CD8-positive, alpha-beta memory T cell (primary cell): Measurements from ENCODE around the gene TRIM3. TPM values are rescaled to one million over a fixed set of nuclear protein-coding genes. Genes with fewer than 3 reads are reported as not detected.

ENCODE experiments used
- CTCF ChIA-PET: fragments of 350-600 bp; sonication (Branson Sonifier 250); formaldehyde crosslinking; loops from one replicate; lab custom pipeline; 2021; ENCODE audit warnings: antibody characterized with exemption; lab: Charles Lee
- POLR2A ChIA-PET: fragments of 350-600 bp; sonication (Branson Sonifier 250); formaldehyde crosslinking; loops from one replicate; lab custom pipeline; 2021; ENCODE audit warnings: antibody characterized with exemption; lab: Charles Lee
- DNase-seq, 5 donors: peaks; one replicate each; pipeline versions ENCODE4 v3.0.0 to v3.0.0-alpha.2; 2020 to 2022; ENCODE audit warnings: mixed read lengths in 1 of 5
- H3K27ac ChIP-seq: one replicate; pipeline ENCODE4 v1.7.0; 2013; ENCODE audit warnings: low read depth, mild to moderate bottlenecking, low read length, moderate library complexity
- H3K27me3 ChIP-seq: 2 replicates; pipeline ENCODE4 v1.7.0; 2013; ENCODE audit warnings: low read length, mild to moderate bottlenecking; ENCODE audit not compliant: insufficient read depth, poor library complexity, severe bottlenecking
- H3K36me3 ChIP-seq: 2 replicates; pipeline ENCODE4 v1.7.0; 2013; ENCODE audit warnings: mild to moderate bottlenecking, low read length, moderate library complexity; ENCODE audit not compliant: insufficient read depth
- H3K4me1 ChIP-seq: 2 replicates; pipeline ENCODE4 v1.7.0; 2013; ENCODE audit warnings: mild to moderate bottlenecking, low read length, moderate library complexity; ENCODE audit not compliant: insufficient read depth
- H3K4me3 ChIP-seq: 2 replicates; pipeline ENCODE4 v1.7.0; 2013; ENCODE audit warnings: mild to moderate bottlenecking, low read length
- H3K9me3 ChIP-seq: 2 replicates; pipeline ENCODE4 v1.7.0; 2013; ENCODE audit warnings: mild to moderate bottlenecking, low read length
- H3K27ac Mint-ChIP-seq, 8 donors: one replicate each; pipeline ENCODE4 v1.8.0; 2020 to 2021; ENCODE audit warnings: mixed read lengths in 8 of 8, mild to moderate bottlenecking in 6 of 8, inconsistent platforms in 3 of 8, moderate library complexity in 3 of 8
- H3K27me3 Mint-ChIP-seq, 2 donors: one replicate each; pipeline ENCODE4 v1.8.0; 2020 to 2021; ENCODE audit warnings: mixed read lengths in 2 of 2, mild to moderate bottlenecking in 1 of 2, moderate library complexity in 1 of 2
- H3K36me3 Mint-ChIP-seq, 3 donors: one replicate each; pipeline ENCODE4 v1.8.0; 2020 to 2021; ENCODE audit warnings: mixed read lengths in 3 of 3, inconsistent platforms in 1 of 3, mild to moderate bottlenecking in 1 of 3
- H3K4me1 Mint-ChIP-seq, 3 donors: one replicate each; pipeline ENCODE4 v1.8.0; 2020 to 2021; ENCODE audit warnings: mixed read lengths in 3 of 3, inconsistent platforms in 1 of 3, mild to moderate bottlenecking in 1 of 3
- H3K4me3 Mint-ChIP-seq, 7 donors: one replicate each; pipeline ENCODE4 v1.8.0; 2020 to 2021; ENCODE audit warnings: mixed read lengths in 7 of 7, mild to moderate bottlenecking in 6 of 7, moderate library complexity in 4 of 7, inconsistent platforms in 2 of 7
- H3K9me3 Mint-ChIP-seq, 5 donors: one replicate each; pipeline ENCODE4 v1.8.0; 2020 to 2022; ENCODE audit warnings: mixed read lengths in 5 of 5, mild to moderate bottlenecking in 3 of 5, moderate library complexity in 2 of 5, inconsistent platforms in 1 of 5
- polyA plus RNA-seq: library from polyadenylated mRNA; unstranded; fragments of 300-500 nt; fragmentation: Illumina TruSeq; gene quantifications from one replicate; pipeline ENCODE4 v1.2.3, GENCODE V29; 2021
- total RNA-seq, 2 experiments: library from RNA; stranded (reverse); gene quantifications; one replicate each; pipeline ENCODE4 v1.2.3, GENCODE V29; 2021

Gene TRIM3
- total and polyA plus RNA-seq, 3 experiments from 2014 or later, result 2.4 to 6.8 (median 6.4) TPM

DNA sequence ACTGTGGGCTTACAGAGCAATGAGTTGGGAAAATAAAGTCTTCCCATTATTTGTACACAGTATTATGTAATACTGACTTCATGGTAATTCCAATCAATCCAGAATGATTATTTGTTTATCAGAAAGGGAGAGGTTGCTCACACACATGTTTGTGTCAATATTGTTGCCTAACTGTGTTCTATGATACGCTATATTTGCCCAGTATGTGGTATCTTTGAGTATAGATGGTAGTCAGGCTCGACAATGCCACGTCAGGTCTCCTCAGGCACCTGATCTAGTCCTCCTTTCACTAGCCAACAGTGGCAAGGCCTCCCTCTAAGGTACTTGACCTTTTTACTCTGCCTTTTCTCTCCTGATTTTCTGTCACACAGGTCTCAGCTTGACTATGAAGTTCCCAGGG, 28.6 kb upstream of the TRIM3 start:
- H3K4me3 Mint-ChIP-seq, result no peak overlapping the region
- Histone ChIP-seq H3K36me3 (peaks cover 9% of the 10 kb centered on the region), H3K9me3 (no peaks in the 10 kb centered on the region), H3K27ac (no peak overlapping the region), H3K4me1 (no peaks in the 10 kb centered on the region), H3K4me3 (no peak overlapping the region), H3K27me3 (no peaks in the 10 kb centered on the region)
- H3K9me3 Mint-ChIP-seq, result no peaks in the 10 kb centered on the region
- CTCF ChIA-PET, result no interaction called here
- peak overlapping the region in 2 of 8 donors; percentile 10 to 16 for H3K27ac Mint-ChIP-seq
- POLR2A ChIA-PET, result no interaction called here
- no peaks in the 10 kb centered on the region for H3K27me3 Mint-ChIP-seq
- H3K36me3 Mint-ChIP-seq, result peaks cover 0 to 67% (median 17%) of the 10 kb centered on the region in 3 donors
- DNase-seq, result no peak
- peaks cover 5 to 12% (median 8%) of the 10 kb centered on the region in 3 donors for H3K4me1 Mint-ChIP-seq

DNA sequence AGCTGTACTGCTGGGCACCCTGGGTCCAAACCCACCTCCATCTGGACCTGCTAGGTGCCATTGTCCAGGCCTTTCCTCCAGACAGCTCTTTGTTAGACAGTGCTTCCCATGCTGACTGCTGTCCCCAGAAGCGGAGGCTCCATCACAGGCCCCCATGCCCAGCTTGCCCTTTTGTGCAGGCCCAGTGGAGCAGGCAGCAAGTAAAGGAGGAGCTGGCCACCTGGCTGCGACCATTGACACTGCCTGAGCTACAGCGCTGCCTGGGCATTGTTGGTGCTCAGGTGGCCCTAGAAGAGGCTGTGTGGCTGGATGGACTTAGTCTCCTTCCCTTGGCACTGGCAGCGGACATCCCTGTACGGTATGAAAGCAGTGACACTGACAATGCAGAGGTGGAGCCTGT, 24.8 kb upstream of the TRIM3 start:
- ChIA-PET POLR2A (interaction anchor here (0.5 kb wide), 1 partner anchor 13 kb away, joined by 3 read pairs; no protein-coding TSS in a partner anchor), CTCF (interaction anchor here (0.8 kb wide), 1 partner anchor 135 kb away, joined by 3 read pairs; no protein-coding TSS in a partner anchor)
- Mint-ChIP-seq H3K27ac (peak overlapping the region in 1 of 8 donors; percentile 26), H3K4me3 (no peak overlapping the region), H3K4me1 (peaks cover 6 to 15% (median 12%) of the 10 kb centered on the region in 3 donors), H3K36me3 (peaks cover 0 to 74% (median 15%) of the 10 kb centered on the region in 3 donors), H3K27me3 (no peaks in the 10 kb centered on the region), H3K9me3 (no peaks in the 10 kb centered on the region)
- Histone ChIP-seq H3K4me1 (no peaks in the 10 kb centered on the region), H3K27me3 (no peaks in the 10 kb centered on the region), H3K27ac (no peak overlapping the region), H3K36me3 (peaks cover 15% of the 10 kb centered on the region), H3K9me3 (no peaks in the 10 kb centered on the region), H3K4me3 (no peak overlapping the region)
- DNase-seq, result no peak

DNA sequence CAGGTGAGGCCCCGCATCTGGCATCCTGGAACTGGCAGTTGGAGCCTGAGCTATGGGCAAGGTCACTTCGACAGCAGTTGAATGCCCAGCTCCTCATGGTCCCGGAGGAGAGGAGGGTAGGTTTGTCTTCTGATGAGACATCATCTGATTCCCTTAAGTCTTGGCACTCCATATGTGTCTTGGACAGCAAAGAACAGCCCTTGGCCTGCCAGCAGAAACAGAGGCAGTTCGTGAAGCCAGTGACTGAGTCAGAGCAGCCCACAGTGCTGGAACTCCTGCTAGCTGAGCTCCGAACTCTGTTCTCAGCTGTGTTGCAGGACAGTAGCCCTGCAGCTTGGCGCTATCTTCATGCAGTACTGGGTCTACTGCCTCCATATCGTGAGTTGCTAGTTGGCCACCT, 24.4 kb upstream of the TRIM3 start:
- Mint-ChIP-seq H3K4me1 (peaks cover 6 to 19% (median 14%) of the 10 kb centered on the region in 3 donors), H3K36me3 (peaks cover 0 to 74% (median 14%) of the 10 kb centered on the region in 3 donors), H3K4me3 (no peak overlapping the region), H3K27ac (no peak overlapping the region), H3K27me3 (no peaks in the 10 kb centered on the region), H3K9me3 (no peaks in the 10 kb centered on the region)
- ChIA-PET CTCF (no interaction called here), POLR2A (interaction anchor here (0.5 kb wide), 1 partner anchor 13 kb away, joined by 3 read pairs; no protein-coding TSS in a partner anchor)
- no peak overlapping the region for H3K27ac ChIP-seq
- H3K36me3 ChIP-seq, result peaks cover 18% of the 10 kb centered on the region
- H3K4me1 ChIP-seq, result no peaks in the 10 kb centered on the region
- no peaks in the 10 kb centered on the region for H3K9me3 ChIP-seq
- H3K4me3 ChIP-seq, result no peak overlapping the region
- DNase-seq, result no peak
- no peaks in the 10 kb centered on the region for H3K27me3 ChIP-seq

DNA sequence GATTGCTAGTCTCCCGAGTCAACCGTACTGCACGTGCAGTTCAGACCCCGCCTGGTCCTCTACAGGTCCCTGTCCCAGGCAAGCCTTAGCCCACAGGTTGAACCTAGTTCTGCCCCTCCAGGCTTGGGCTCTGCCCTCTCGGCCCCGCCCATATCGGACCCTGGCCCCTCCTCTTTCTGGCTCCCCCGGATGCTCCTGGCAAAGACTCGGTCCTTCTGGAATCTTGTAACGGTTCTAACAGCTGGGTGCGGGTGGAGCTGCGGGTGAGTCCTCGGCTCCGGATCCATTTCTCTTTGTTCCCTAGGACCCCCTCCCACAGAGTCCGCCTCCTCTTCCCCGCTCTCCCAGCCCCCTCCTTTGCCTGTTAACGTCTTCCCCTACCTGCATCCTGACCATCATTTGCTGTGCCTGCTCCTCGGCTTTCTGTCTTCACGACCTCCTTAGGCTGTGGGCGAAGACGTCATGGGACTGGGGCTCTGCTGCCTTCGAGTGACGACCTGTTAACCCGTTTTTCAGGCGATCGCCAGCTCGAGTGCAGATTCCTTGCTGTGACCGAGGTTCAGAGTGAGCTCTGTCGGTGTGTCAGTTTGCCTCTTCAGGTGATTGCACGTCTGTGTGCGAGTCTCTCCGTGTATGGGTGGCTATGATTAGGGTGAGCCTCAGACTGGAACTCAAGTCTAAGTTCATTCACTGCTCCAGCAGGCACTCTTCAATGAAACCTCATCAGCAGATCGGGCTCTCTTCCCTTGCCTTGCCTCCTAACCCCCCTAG, 23.5 kb upstream of the TRIM3 start, which contains the start of gene DNHD1:
Gene DNHD1 (plus strand): TSS at position 212 of the 771 bp plus-strand sequence. CDS start 936 bp downstream, outside the sequence.
- peaks cover 21% of the 10 kb centered on the region for H3K36me3 ChIP-seq
- no peaks in the 10 kb centered on the region for H3K27me3 ChIP-seq
- peaks cover 6 to 24% (median 14%) of the 10 kb centered on the region in 3 donors for H3K4me1 Mint-ChIP-seq
- DNase-seq, result no peak
- peak within 1 kb of the TSS in 6 of 8 donors; percentile 12 to 92 (median 54) for H3K27ac Mint-ChIP-seq
- no peaks in the 10 kb centered on the region for H3K4me1 ChIP-seq
- ChIA-PET CTCF (interaction anchor here (0.6 kb wide), 1 partner anchor 118 kb away, joined by 3 read pairs; no protein-coding TSS in a partner anchor), POLR2A (no interaction called here)
- H3K9me3 ChIP-seq, result no peaks in the 10 kb centered on the region
- no peak within 1 kb of the TSS for H3K4me3 ChIP-seq
- H3K4me3 Mint-ChIP-seq, result no peak within 1 kb of the TSS
- H3K36me3 Mint-ChIP-seq, result peaks cover 0 to 74% (median 13%) of the 10 kb centered on the region in 3 donors
- no peaks in the 10 kb centered on the region for H3K9me3 Mint-ChIP-seq
- no peaks in the 10 kb centered on the region for H3K27me3 Mint-ChIP-seq
- no peak within 1 kb of the TSS for H3K27ac ChIP-seq

DNA sequence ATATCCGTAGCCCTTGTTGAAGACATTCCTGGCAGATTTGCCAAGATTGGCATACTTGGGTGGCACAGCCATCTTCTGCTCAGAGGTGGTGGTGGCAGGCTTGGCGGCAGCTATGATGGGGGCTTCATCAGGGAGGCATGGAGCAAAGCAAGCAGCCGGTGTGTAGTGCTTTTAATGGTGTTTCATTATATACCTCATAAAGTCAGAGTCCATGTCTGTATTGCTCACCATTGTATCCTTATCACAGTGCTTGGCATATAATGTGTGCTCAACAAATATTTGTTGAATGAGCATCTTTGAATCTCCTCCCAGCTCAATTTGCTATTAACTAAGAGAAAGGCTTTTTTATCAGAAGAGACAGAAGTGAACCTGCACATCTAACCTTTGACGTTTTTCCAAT, 15.6 kb upstream of the TRIM3 start:
- Mint-ChIP-seq H3K27ac (peak overlapping the region in 2 of 8 donors; percentile 1 to 18), H3K4me1 (peaks cover 3 to 18% (median 16%) of the 10 kb centered on the region in 3 donors), H3K9me3 (no peaks in the 10 kb centered on the region), H3K27me3 (no peaks in the 10 kb centered on the region), H3K4me3 (no peak overlapping the region), H3K36me3 (peaks cover 0 to 44% (median 9%) of the 10 kb centered on the region in 3 donors)
- Histone ChIP-seq H3K27ac (no peak overlapping the region), H3K9me3 (no peaks in the 10 kb centered on the region), H3K4me3 (no peak overlapping the region), H3K4me1 (no peaks in the 10 kb centered on the region), H3K36me3 (peaks cover 26% of the 10 kb centered on the region), H3K27me3 (no peaks in the 10 kb centered on the region)
- CTCF ChIA-PET, result interaction anchor here (1.2 to 2.4 kb wide), 3 partner anchors 12 to 110 kb away, joined by 3 to 9 read pairs (median 4); no protein-coding TSS in a partner anchor
- DNase-seq, result no peak
- POLR2A ChIA-PET, result interaction anchor here (0.6 kb wide), 1 partner anchor 157 kb away, joined by 3 read pairs; no protein-coding TSS in a partner anchor

DNA sequence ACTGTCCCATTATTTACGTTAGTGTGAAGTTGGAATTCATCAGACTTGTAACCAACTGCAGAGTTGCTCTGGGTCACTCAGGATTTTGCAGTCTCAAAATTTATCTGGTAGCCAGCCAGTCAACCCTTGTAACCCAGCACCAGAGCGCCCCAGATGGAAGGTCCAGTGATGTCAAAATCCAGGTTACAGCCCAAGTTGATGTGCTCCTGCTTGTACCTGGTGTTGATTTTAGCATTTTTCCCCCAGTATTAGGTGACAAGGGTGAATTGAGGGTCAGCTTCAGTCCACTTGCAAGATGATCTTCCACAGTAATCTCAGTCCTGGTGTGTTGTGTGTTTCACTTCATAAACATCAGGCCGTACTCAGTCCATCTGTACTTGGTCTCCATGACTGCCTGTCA, 15.1 kb upstream of the TRIM3 start:
- H3K4me1 Mint-ChIP-seq, result peaks cover 3 to 16% (median 15%) of the 10 kb centered on the region in 3 donors
- H3K27ac ChIP-seq, result no peak overlapping the region
- no peaks in the 10 kb centered on the region for H3K27me3 ChIP-seq
- peak overlapping the region in 1 of 8 donors; percentile 35 for H3K27ac Mint-ChIP-seq
- no peaks in the 10 kb centered on the region for H3K4me1 ChIP-seq
- DNase-seq, result no peak
- H3K4me3 Mint-ChIP-seq, result no peak overlapping the region
- H3K9me3 ChIP-seq, result no peaks in the 10 kb centered on the region
- POLR2A ChIA-PET, result interaction anchor here (0.6 kb wide), 1 partner anchor 158 kb away, joined by 3 read pairs; no protein-coding TSS in a partner anchor
- no peak overlapping the region for H3K4me3 ChIP-seq
- H3K27me3 Mint-ChIP-seq, result no peaks in the 10 kb centered on the region
- no peaks in the 10 kb centered on the region for H3K9me3 Mint-ChIP-seq
- peaks cover 26% of the 10 kb centered on the region for H3K36me3 ChIP-seq
- CTCF ChIA-PET, result interaction anchor here (2.1 to 2.4 kb wide), 2 partner anchors 12 to 110 kb away, joined by 4 to 9 read pairs; no protein-coding TSS in a partner anchor
- H3K36me3 Mint-ChIP-seq, result peaks cover 0 to 41% (median 9%) of the 10 kb centered on the region in 3 donors

DNA sequence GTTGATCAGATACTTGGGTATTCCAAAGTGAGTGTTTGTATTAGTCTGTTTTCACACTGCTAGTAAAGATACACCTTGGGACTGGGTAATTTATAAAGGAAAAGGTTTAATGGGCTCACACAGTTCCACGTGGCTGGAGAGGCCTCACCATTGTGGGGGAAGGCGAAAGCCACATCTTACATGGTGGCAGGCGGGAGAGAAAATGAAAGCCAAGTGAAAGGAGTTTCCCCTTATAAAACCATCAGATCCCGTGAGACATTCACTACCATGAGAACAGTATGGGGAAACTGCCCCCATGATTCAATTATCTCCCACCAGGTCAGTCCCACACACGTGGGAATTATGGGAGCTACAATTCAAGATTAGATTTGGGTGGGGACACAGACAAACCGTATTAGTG, 14.6 kb upstream of the TRIM3 start:
- CTCF ChIA-PET, result interaction anchor here (2.4 kb wide), 1 partner anchor 109 kb away, joined by 9 read pairs; no protein-coding TSS in a partner anchor
- no peaks in the 10 kb centered on the region for H3K9me3 Mint-ChIP-seq
- Histone ChIP-seq H3K9me3 (no peaks in the 10 kb centered on the region), H3K36me3 (peaks cover 25% of the 10 kb centered on the region), H3K4me3 (no peak overlapping the region), H3K27ac (no peak overlapping the region), H3K27me3 (no peaks in the 10 kb centered on the region), H3K4me1 (peaks cover 4% of the 10 kb centered on the region)
- H3K27ac Mint-ChIP-seq, result peak overlapping the region in 4 of 8 donors; percentile 11 to 72 (median 31)
- peaks cover 0 to 41% (median 11%) of the 10 kb centered on the region in 3 donors for H3K36me3 Mint-ChIP-seq
- peaks cover 6 to 19% (median 15%) of the 10 kb centered on the region in 3 donors for H3K4me1 Mint-ChIP-seq
- no peaks in the 10 kb centered on the region for H3K27me3 Mint-ChIP-seq
- no peak overlapping the region for H3K4me3 Mint-ChIP-seq
- POLR2A ChIA-PET, result no interaction called here
- DNase-seq, result no peak
